Stimulated activated CD4-positive, alpha-beta T cell treated with anti-CD3 and anti-CD28 coated beads, TNF-alpha, amount 100 ng/mL, for 24 hours (primary cell): ENCODE data around the gene KIAA0825.

Experiments used
- DNase-seq, 3 experiments: peaks; one replicate each; pipeline ENCODE4 v3.0.0-alpha.2; 2020; ENCODE audit warnings: low read depth in 3 of 3

Gene KIAA0825

DNA sequence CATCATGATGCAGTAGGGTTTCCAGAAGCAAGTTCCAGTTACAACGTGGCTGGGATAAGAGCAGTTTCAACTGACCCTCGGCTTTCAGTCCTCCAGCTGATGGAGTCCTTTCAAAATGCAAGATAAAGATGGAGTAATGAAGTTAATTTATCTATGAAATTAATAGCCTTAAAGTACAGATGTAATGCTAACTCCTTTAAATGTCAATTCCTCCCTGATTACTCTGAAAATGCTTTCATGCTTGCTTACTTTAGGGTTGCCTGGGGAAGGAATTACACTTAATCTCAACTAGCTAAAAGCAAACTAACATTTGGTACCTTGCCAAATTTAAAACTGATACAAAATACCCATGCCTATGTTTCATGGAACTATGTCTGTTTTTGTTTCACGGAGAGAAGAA, 178.4 kb downstream of the KIAA0825 start:
- no peak for DNase-seq

DNA sequence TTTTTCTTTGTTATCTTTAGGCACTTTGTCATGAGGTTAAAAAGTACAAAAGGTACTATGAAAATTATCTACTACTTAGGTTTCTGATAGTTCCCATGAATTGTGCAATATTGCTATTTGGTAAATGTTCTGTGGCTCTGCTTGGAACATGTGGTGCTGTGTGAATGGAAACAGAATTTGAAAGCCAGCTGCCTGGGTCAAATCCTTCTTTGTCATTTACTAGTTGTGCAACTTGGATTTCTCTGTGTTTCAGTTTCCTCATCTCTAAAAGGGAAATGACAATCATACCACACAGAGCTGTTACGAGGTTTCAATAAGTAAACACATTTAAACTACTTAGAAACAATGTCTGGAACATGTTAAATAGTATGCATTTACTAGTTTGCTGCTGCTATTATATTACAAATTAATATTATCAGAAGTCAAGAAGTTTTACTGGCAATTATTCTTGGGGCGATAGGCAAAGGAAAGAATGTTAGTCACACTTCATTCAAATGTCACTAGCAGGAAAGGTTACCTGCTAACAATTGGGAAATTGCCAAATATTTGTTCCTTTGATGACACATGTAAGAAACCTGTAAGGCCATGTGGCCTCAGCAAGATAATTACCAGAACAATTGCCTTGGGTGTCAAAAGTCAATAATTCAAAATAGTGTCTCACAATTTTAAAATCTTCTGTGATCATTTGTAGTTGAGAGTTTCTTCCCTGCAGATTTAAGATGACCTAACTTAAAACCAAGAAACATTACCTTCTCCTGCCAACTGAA, 184.8 kb downstream of the KIAA0825 start:
- DNase-seq, result no peak

DNA sequence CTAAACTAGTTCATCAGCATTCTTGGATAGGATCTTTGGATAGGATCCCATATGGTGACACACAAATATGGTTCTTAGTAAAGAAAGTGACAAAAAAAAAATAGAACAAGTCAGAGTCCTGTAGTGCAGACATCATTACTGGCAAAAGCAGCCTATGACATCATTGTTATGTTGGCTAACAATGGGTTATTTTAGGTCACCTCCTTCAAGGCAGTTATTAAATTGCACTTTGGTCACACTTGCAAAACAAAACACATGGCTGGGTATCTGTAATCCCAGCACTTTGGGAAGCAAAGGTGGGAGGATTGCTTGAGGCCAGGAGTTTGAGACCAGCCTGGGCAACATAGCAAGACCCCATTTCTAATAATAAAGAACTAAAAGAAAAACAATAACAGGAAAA, 185.9 kb downstream of the KIAA0825 start:
- no peak for DNase-seq

DNA sequence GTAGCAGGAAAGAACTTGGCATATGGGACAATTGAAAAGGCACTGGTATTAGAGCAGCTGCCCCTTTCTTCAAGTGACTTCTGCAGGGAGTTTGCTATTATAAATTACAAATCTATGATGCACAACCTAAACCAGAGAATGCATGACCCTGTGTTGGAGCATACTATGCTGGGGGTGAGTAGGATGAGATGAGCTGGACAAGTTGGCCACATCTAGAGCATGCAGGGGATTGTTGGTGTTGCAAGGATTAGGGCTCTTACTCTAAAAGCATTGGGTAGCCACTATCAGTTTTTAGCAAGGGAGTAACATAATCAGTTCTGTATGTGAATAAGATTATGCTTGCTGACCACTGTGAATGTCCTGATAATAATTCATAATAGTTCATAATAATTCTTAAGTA, 186.7 kb downstream of the KIAA0825 start:
- DNase-seq, result no peak

DNA sequence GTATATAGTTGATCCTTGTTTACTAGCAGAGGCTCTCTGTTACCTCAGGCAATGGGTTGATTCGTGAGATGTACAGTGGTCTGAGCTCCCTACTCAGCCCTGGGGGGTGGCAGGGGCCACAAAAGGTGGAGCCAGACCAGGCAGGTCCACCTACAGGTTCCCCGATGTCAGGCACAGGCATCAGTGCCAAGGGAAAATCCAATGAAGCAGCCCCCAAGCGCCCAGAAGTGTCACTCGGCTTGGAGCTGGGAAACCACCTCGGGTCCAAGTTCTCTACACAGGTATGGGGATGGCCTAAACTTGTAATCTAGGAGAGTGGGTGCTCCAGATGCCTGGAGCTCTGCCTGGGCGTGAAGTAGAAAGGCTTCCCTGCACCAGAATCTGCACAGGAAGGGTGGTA, 188.8 kb downstream of the KIAA0825 start:
- DNase-seq, result no peak

DNA sequence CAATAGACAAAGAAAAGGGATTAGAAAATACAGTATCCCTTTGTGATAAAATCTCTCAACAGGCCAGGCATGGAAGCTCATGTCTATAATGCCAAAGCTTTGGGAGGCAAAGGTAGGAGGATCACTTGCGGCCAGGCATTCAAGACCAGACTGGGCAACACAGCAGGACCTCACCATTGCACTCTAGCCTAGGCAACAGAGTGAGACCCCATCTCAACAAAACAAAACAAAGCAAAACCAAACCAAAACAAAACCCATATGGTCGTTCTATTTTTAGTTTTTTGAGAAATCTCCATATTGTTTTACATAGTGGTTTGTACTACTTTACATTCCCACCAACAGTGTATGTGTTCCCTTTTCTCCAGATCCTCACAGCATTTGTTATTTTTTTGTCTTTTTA, 193.0 kb downstream of the KIAA0825 start:
- no peak for DNase-seq

DNA sequence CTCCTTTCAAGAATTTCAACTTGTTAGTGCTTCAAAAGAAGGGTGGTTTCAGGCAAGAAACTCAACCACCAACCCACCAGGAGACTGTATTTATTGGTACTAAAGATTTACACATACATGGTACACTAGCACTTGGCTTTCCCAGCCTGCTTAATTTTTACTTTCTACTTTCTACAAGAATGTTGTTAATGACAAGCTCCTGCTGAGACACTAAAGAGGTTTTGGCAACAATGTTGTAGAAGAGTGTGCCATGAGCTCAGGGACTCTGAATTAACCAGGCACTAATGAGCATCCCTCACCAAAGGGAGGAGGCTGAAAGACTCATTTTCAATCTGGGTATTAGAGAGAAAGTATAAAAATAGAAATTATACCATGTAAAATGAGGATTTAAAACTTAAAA, 195.0 kb downstream of the KIAA0825 start:
- no peak for DNase-seq

DNA sequence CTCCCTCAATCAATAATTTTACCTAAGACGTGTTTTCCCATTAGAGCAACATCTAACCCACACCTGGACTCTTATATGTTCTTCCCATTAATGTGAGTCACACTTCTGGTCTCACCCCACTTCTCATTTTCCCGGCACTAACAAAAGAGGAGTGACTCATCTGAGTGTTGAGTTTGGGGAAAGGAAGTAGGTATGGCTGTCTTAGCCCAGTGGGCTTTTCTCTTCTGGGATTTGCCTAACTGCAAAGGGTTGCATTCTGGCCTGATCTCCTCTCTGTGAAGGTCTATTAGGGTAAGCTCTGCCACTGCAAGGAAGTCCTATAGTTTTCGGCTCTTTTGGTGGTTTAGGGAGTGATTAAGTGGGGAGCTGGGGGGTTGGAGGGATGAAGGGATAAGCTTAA, 195.6 kb downstream of the KIAA0825 start:
- no peak for DNase-seq

DNA sequence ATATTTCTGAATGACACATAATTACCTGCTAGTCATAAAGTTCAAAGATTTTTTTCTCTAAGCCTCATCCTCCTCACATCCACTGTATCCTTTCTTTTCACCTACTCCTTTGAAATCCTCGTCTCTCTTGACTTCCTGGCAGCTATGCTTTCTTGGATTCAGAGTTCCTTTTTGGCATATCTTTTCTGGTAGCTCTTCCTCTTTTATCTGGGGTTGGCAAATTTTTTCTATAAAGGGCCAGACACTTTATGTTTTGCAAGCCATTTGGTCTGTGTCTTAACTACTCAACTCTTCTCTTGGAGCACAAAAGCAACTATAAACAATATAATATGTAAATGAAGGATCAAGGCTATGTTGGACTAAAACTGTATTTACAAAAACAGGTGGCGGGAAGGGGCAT, 197.5 kb downstream of the KIAA0825 start:
- DNase-seq, result no peak

DNA sequence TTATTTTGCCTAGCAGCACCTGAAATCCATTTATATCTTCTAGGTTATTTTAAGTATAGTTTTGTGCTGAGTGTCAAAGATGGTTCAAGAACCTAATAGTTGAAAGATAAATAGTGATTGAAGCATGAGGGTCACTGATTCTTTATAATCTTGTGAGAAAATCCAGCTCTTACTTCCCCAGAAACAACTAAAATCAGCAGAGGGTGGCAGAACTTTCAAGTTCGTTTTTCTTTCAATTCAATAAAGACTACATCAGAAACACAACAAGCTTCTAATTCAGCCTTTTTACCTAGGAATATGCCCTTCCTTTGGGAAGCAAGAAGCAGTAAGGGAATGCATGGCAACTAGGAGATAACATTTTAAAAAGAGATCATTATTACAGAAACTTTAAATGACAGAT, 202.6 kb downstream of the KIAA0825 start:
- DNase-seq, result no peak

DNA sequence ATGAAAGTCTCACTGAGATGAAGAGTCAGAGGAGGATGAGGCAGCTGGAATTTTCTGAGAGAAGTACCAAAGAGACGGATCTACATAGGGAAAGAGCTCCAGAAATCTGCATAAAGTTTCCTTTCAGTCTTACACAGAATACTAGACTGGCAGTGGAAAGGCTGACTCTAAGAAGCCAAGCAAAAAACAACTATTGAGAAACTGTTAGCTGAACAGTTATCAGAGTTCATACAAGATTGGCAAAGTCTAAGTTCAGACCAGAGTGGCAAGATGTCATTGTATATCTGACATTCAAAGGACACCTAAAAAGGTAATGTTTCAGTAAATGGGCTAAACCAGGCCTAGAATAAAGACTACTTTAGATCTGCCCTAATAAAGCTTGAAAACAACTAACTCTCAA, 209.0 kb downstream of the KIAA0825 start:
- DNase-seq, result no peak

DNA sequence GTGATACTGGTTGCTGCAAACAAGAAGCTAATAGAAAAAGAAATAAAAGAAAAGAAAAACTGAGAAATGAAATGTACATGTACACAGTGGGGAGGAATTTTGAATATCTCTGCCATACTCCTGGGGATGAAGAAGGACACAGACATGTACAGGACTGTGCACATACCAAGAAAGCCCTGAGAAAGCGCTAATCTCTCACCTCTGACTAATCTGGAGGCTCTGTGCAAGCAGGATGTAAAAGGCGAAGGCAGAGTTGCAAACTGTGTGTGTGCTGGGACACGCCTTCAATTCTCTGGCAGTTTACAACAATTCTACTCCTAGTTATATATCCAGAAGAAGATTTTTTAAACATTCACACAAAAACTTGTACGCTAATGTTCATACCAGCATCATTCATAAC, 211.4 kb downstream of the KIAA0825 start:
- no peak for DNase-seq

DNA sequence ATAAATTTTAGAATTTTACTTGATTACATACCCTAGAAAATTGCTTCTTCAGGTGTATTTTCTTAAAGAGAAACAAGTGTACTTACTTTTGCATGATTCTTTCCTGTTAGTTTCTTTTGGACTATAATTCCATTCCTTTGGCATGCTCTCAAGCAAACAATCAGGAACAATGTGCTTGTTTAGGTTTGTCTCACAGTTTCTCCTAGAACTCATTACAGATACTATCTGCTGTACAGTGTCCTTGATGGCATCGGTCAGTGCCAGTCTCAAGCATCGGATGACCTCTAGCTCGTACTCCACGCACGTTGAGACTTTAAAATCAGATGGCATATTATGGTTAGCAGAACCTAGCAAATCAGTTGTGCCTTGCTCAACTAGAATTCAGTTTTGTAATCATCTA, 214.9 kb downstream of the KIAA0825 start:
- DNase-seq, result no peak

DNA sequence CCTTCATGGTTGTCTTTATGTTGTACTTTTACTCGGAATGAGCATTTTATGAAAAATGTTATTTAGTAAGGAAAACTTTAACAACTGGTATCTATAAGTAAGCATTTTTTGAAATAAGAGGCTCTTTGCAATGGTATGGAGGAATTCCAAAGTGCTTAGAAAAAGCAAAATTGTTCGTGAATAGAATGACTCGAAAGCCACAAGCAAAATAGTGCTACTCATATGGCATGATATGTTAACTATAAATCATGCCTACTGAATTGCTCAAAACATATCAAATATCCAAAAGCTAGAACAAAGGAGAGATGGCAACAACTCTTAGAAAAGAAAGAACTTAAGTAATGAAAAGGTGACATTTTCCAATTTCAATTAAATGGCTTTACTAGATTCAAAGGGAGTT, 216.3 kb downstream of the KIAA0825 start:
- no peak for DNase-seq

DNA sequence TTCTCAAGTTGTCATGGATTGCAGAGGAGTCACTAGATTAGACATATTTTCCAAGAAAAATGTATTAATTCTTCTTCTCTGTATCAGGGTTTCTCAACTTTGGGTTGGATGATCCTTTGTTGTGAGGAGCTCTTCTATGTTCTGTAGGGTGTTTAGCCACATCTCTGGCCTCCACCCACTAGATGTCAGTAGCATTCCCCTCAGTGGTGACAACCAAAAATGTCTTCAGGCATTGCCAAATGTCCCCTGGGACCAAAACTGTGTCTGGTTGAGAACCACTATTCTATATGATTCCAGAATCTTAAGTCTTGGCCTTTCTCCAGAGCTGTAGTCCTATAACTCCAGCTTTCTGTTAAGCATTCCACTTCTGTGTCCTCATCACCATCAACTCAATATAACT, 220.9 kb downstream of the KIAA0825 start:
- no peak for DNase-seq

DNA sequence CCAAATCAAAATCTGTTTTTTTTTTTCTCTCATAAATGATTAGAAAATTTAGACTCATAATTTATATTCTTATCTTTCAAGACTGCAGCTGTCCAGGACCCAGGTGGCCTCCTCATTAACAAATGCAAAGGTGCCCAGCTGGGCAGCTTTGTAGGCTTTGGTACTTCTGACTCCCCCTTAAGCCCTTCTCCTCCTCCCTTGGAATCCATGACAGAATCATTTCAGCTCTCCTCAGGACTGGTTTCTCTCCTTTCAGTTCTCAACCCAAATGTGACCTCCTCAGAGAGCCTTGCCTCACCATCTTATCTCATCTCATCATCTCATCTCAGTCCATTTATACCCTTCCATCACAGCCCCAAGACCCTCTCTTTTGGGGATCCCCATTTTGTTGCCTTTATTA, 221.7 kb downstream of the KIAA0825 start:
- DNase-seq, result no peak

DNA sequence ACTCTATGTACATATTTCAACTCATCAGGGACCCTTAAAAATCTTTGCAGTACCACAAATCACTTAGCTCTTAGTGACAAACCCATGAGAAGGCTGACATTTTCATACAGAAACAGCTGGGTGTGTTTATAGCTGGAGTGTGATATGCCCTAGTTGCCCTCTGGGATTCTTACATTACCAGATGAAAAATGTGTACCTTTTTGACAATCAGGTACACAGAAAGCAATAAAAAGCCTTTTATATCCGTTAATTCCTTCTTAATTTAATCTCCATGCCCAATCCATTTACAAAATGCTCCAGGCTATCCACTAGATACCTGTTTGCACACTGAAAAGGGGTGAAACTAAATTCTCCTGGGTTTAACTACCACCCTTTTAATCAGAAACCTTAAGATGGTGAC, 222.9 kb downstream of the KIAA0825 start:
- DNase-seq, result no peak

DNA sequence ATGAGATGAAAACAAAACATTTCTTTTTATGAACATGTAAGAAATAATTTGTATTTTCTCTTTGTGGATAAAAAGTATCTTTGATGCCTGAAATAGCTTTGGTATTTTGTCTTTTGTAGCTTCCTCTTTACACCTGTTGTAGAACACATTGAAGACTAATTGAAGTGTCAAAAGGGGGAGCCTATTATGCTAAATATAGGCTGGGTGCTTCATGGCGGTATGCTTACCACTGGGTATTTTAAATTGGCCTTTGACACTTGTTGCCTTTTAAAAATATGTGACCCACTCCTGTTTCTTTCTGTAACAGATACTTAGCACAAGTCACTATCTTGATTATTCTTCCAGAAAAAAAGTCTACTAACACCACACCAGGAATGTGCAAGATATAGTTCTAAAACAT, 226.4 kb downstream of the KIAA0825 start:
- no peak for DNase-seq

DNA sequence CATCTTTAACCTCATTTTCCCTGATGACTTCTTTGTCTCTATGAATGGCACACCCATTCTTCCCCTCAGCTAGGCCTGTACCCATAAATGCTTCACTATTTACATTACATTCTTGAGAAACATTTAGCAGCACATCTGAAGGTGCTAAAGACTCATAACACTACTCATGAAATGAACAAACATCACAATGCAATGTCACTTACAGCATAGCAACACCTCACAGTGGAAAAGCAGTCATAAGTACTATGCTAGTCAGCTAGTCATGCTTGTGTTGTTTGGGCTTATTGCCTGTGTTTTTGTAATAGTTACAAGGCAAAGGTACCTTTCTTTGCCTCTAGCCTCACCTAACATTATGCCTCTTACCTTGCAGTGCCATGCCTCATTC, 228.9 kb downstream of the KIAA0825 start:
- no peak for DNase-seq

DNA sequence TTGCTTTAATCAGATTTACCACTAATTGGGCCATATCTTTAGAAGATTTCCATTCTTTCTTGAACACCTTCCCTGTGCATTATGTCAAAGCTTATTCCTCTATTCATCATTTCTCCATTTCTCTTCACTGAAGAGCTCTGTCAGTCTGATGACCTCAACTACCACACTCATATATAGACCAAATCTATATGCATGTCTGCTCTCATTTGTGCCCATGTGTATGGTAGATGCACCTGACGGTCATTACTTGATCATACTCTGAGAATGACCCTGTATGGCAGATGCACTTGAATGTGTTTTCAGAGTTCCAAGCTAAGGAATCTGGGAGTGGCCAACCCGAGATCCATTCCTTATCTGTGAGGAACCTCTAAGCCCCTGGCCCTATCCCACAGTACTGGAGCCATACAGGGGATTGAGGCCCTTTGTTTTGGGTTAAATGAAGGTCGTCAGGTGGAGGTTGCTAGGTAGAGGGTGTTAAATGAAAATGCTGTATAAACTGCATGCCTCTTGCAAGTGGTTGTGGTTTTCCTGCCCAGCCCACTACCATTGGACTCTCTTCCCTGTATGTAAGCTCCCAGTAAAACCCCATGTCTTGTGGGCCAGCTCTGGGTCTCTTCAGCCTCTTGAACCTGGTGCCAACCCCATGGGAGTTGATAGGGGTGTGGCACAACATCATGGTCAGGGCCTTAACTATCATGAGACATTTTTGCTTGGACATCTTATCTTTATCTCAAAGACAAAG, 229.5 kb downstream of the KIAA0825 start:
- no peak for DNase-seq

DNA sequence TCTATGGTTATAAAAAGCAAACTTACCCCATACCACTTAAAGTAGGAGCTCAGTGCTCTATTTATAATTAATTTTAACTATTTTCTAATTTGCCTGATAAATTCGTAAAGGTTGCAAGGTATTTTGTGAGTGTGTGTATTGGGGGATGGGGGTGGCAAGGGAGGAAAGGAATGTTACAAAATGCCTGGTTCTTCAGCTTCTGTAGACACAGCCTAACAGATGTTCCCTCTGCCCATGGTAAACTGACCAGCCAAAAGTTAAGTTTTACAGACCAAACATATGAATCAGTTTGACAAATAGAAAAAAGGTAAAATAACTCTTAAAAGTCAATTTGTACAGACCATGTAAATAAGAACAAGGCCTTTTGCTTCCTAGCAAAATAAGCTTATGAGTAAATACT, 232.6 kb downstream of the KIAA0825 start:
- no peak for DNase-seq

DNA sequence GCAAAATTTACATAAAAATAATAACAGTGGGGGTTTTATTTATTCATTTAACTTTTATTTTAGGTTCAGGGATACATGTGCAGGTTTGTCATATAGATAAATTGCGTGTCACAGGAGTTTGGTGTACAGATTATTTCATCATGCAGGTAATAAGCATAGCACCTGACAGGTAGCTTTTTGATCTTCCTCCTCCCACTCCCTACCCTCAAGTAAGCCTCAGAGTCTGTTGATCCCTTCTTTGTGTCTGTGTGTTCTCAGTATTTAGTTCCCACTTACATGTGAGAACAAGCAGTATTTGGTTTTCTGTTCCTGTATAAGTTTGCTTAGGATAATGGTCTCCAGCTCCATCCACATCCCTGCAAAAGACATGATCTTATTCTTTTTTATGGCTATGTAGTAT, 240.3 kb downstream of the KIAA0825 start:
- no peak for DNase-seq

DNA sequence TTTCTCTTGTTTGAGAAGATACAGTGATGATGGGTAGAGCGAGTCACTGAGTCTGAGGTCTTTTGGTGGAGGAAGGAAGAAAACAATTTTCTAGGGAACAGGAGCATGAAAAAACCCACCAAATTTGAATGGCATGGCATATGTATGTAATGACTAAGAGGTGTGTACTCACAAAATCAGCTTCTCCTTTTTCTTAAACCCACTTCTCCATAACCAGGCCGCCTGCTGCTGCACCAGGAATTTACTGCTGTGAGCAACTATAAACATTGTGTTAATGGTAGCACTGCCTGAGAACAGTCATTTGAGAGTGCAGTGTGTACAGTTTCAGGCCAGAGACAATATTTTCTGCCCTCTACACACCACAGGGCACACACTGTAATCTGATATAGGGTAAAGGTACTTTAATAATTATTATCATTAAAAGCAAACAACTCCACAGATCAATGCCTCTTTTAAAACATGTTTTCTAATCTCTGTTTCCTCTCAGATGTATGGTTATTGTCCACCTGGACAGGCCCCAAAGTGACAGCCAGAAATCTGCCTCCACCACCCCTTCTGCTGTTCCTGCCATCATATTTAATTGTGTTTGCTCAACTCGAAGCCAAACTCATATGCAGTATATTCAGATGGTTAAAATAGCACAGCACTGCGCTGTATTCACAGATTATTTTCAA, 241.6 kb downstream of the KIAA0825 start:
- no peak for DNase-seq
